Esophagus muscularis mucosa (tissue), 3 donors: Measurements from ENCODE around the gene HLA-DMA.

Experiments
- CTCF ChIP-seq, 3 experiments: fragments of 200-600 bp in 2 of 3; fragments of 450-650 bp in 1 of 3; sonication (generic) in 2 of 3; IDR thresholded peaks; one replicate each; pipeline ENCODE4 v1.5.1; 2017 to 2019; ENCODE audit warnings: antibody characterized with exemption in 3 of 3, mild to moderate bottlenecking in 2 of 3, moderate library complexity in 1 of 3
- POLR2A ChIP-seq: fragments of 450-650 bp; IDR thresholded peaks from one replicate; pipeline ENCODE4 v1.6.1; 2017; ENCODE audit warnings: antibody characterized with exemption, moderate library complexity, mild to moderate bottlenecking, low read depth
- POLR2AphosphoS5 ChIP-seq, 2 donors: sonication (generic); formaldehyde crosslinking; IDR thresholded peaks; one replicate each; pipeline ENCODE4 v1.6.1; 2017; ENCODE audit warnings: antibody characterized with exemption in 2 of 2

GRCh38 chr6:32968867-32969684 lies 16.2 kb upstream of the HLA-DMA start:
- TF ChIP-seq POLR2AphosphoS5 (IDR thresholded peaks at IDR 0.05) (no peak), POLR2A (peak; percentile 34), CTCF (IDR thresholded peaks at IDR 0.05) (peak in 1 of 3 experiments; percentile 5)
